GM19324 (cell line): ENCODE measurements around the gene ATP13A2.

ENCODE experiments used
- ATAC-seq: cut with Tn5 transposase; IDR thresholded peaks from one replicate; pipeline ENCODE4 v1.9.1; 2021; ENCODE audit warnings: mild to moderate bottlenecking, moderate library complexity; ENCODE audit not compliant: unreplicated experiment, low FRiP score

ATP13A2 gene

GRCh38 chr1:17007121-17007520 lies 4.6 kb downstream of the ATP13A2 start:
- no peak for ATAC-seq

GRCh38 chr1:17005365-17005740 lies 6.4 kb downstream of the ATP13A2 start:
- ATAC-seq = no peak

- no peak for ATAC-seq
Measured at GRCh38 chr1:17004466-17005364, 7.0 kb downstream of the ATP13A2 start.

- ATAC-seq = no peak
Measured at GRCh38 chr1:17002524-17002902, 9.2 kb downstream of the ATP13A2 start.

GRCh38 chr1:17001760-17002523 lies 9.8 kb downstream of the ATP13A2 start:
- ATAC-seq = no peak

- ATAC-seq = no peak
Measured at GRCh38 chr1:16999863-17000262, 11.9 kb downstream of the ATP13A2 start.

- no peak for ATAC-seq
Measured at GRCh38 chr1:16998589-16998988, 13.1 kb downstream of the ATP13A2 start.

GRCh38 chr1:16996845-16997244 lies 14.9 kb downstream of the ATP13A2 start:
- no peak for ATAC-seq

- ATAC-seq = no peak
Measured at GRCh38 chr1:16993521-16994038, 18.1 kb downstream of the ATP13A2 start.

- ATAC-seq = no peak
Measured at GRCh38 chr1:16992675-16993074, 19.1 kb downstream of the ATP13A2 start.

- ATAC-seq = no peak
Measured at GRCh38 chr1:16992102-16992501, 19.6 kb downstream of the ATP13A2 start.

GRCh38 chr1:16991571-16991970 lies 20.2 kb downstream of the ATP13A2 start:
- ATAC-seq = no peak

- ATAC-seq = no peak
Measured at GRCh38 chr1:16989676-16990391, 21.9 kb downstream of the ATP13A2 start.

- no peak for ATAC-seq
Measured at GRCh38 chr1:16988210-16988609, 23.5 kb downstream of the ATP13A2 start.

- no peak for ATAC-seq
Measured at GRCh38 chr1:16986962-16987361, 24.8 kb downstream of the ATP13A2 start.

- ATAC-seq = no peak
Measured at GRCh38 chr1:16986560-16986959, 25.2 kb downstream of the ATP13A2 start.

GRCh38 chr1:16986113-16986512 lies 25.6 kb downstream of the ATP13A2 start:
- no peak for ATAC-seq

- no peak for ATAC-seq
Measured at GRCh38 chr1:16984717-16985116, 27.0 kb downstream of the ATP13A2 start.

- no peak for ATAC-seq
Measured at GRCh38 chr1:16983649-16984048, 28.1 kb downstream of the ATP13A2 start.

GRCh38 chr1:16982902-16983301 lies 28.8 kb downstream of the ATP13A2 start:
- ATAC-seq = no peak
